Measurements from ENCODE around the gene CTNND1. TPM values are rescaled to one million over a fixed set of nuclear protein-coding genes. Genes with fewer than 3 reads are reported as not detected.

Gene CTNND1
- total RNA-seq, 1 donor from 2014 or later, result 112 TPM

GRCh38 chr11:57779276-57779675 is 17.7 kb downstream of the CTNND1 start:
- TF ChIP-seq, protein P1, sequence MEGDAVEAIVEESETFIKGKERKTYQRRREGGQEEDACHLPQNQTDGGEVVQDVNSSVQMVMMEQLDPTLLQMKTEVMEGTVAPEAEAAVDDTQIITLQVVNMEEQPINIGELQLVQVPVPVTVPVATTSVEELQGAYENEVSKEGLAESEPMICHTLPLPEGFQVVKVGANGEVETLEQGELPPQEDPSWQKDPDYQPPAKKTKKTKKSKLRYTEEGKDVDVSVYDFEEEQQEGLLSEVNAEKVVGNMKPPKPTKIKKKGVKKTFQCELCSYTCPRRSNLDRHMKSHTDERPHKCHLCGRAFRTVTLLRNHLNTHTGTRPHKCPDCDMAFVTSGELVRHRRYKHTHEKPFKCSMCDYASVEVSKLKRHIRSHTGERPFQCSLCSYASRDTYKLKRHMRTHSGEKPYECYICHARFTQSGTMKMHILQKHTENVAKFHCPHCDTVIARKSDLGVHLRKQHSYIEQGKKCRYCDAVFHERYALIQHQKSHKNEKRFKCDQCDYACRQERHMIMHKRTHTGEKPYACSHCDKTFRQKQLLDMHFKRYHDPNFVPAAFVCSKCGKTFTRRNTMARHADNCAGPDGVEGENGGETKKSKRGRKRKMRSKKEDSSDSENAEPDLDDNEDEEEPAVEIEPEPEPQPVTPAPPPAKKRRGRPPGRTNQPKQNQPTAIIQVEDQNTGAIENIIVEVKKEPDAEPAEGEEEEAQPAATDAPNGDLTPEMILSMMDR (conservative IDR thresholded peaks at IDR 0.05; ENCODE audit: low read depth, low read length), result no peak
- H3K4me3 ChIP-seq (ENCODE audit: low read depth, low read length), result no peak overlapping the region
- DNase-seq (ENCODE audit: low read depth), result no peak

DNA sequence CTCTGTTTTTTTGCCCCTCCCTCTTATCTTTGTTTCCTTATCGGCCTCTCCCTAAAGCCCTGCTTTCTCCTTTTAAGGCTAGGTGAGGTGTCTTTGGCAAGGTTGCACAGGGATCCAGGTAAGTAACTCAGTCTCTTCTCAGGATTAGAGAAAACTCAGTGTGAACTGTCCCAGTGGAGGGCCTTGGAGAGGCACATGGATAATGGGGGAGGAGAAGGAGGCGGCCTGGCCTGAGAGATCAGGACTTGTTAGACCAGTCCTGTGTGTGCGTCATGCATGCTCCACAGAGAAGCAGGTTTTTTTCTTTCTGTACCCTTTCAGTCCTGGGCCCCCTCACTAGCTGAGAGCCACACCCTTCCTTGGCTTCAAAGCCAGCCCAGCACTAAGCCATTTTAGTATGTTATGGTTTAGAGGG is 19.9 kb downstream of the CTNND1 start:
- TF ChIP-seq, protein P1 (conservative IDR thresholded peaks at IDR 0.05; ENCODE audit: low read depth, low read length), result no peak
- no peak overlapping the region for H3K4me3 ChIP-seq (ENCODE audit: low read depth, low read length)
- DNase-seq (ENCODE audit: low read depth), result no peak

DNA sequence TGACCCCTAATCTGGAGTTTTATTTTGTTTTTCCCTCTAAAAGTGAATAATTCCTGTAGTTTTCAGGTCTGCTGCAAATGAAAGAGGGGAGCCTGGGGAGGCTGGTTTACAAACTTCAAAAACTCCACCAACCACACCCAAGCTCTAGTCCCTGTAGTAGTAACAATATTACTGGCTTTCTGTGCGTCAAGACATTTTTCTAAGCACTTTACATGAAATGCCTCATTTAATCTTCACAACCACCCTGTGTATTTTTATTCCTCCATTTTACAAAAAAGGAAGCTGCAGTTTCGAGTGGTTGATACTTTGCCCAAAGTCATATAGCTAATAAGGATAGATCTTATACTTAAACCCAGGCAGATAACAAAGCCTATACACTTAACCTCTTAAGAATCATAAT is 23.5 kb downstream of the CTNND1 start:
- H3K4me3 ChIP-seq (ENCODE audit: low read depth, low read length), result no peak overlapping the region
- TF ChIP-seq, protein P1 (conservative IDR thresholded peaks at IDR 0.05; ENCODE audit: low read depth, low read length), result no peak
- no peak for DNase-seq (ENCODE audit: low read depth)

DNA sequence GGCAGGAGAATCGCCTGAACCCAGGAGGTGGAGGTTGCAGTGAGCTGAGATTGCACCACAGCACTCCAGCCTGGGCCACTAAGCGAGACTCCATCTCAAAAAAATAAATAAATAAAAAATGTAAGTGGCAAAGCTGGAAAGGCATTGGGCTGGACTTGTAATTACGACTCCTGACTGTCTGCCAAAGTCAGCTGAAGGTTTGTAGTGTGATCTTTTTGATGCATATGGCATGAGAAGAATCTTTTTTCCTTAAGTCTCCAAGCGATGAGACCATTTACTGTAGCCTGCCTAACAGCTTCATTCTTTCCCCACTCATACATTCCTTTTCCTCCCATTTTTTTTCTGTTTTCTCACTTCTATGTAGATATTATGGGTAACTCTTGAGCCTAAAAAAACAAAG is 24.8 kb downstream of the CTNND1 start:
- no peak for DNase-seq (ENCODE audit: low read depth)
- H3K4me3 ChIP-seq (ENCODE audit: low read depth, low read length), result no peak overlapping the region
- TF ChIP-seq, protein P1 (conservative IDR thresholded peaks at IDR 0.05; ENCODE audit: low read depth, low read length), result no peak

DNA sequence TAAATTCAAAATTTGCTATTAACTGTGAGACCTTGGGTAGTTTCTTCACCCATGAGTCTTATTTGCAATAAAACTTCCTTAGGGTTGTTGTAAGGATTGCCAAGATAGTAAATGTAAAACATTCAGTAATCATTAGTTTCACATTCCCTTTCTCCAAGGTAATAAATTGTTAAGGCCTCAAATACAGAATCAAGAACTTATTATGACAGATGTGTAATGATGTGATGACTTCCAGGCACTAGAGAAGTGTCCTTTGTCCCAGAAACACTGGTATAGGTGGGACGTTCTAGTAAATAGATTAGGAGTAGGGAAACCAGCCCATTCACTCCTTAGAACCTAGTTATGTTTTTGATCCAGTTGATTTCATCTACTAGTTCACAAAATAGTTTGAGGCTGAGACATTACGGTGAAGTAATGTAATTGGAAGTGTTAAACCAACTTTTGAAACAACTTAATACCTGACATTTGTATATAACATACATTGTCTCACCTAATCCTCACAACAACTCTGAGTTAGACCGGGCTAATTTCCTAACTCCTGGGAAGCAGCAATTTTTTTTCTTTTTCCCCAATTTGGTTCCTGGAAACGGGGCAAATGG is 25.5 kb downstream of the CTNND1 start:
- TF ChIP-seq, protein P1 (conservative IDR thresholded peaks at IDR 0.05; ENCODE audit: low read depth, low read length), result no peak
- H3K4me3 ChIP-seq (ENCODE audit: low read depth, low read length), result no peak overlapping the region
- DNase-seq (ENCODE audit: low read depth), result no peak

DNA sequence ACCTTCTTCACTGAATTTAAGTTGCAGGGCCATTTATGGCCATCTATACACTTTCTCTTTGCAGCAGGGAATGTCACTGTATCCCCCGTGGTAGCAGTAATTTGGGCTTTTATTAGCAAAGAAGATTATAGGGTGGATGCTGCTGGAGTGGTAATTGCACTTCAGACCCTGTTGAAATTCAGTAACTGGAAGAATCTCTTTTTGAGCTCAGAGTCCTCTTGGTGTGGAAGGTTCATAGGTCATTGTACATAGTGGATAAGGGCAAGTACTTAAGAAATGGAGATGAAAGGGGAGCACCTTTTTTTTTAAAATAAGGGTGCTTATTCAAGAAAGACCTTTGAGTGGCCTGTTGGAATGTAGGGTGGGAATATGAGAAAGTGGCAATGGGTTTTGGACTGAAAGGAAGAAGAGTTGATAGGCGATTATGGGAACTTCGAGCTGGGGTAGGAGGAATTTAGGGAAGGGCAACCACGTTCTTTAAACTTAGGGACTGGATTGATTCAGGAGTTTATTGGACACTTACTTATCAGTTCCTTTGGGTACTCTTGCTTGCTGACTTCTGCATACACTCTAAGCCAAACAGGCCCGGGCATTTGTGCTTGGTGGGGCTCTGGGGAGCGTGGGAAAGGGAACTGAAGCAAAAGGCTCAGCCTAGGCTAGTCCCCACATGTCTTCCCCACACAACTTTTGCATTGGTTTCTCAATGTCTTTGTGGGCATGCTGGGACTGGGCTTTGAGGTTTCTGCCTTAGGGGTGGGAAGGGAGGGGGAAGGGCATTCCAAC is 26.5 kb downstream of the CTNND1 start:
- no peak for DNase-seq (ENCODE audit: low read depth)
- H3K4me3 ChIP-seq (ENCODE audit: low read depth, low read length), result no peak overlapping the region
- TF ChIP-seq, protein P1 (conservative IDR thresholded peaks at IDR 0.05; ENCODE audit: low read depth, low read length), result no peak

DNA sequence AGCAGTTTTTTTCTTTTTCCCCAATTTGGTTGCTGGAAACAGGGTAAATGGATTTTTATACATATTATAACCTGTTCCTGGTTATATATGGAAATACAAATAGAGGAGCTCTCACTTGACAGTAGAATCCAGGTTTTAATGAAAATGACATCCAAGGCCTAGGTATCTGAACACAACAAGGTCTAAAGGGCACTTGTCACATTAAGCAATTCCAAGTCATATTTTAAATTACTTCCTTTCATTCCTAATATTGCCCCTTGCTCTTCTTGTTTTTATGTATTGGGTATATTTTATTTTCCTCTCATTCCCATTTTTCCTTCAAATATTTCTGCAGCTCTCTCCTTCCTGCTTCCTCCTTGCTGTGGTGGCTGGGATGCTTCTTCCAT is 27.1 kb downstream of the CTNND1 start:
- TF ChIP-seq, protein P1 (conservative IDR thresholded peaks at IDR 0.05; ENCODE audit: low read depth, low read length), result no peak
- no peak for DNase-seq (ENCODE audit: low read depth)
- H3K4me3 ChIP-seq (ENCODE audit: low read depth, low read length), result no peak overlapping the region

Measured in epithelial cell of proximal tubule (primary cell).